ENCODE results near the gene TRPM7.

DNA sequence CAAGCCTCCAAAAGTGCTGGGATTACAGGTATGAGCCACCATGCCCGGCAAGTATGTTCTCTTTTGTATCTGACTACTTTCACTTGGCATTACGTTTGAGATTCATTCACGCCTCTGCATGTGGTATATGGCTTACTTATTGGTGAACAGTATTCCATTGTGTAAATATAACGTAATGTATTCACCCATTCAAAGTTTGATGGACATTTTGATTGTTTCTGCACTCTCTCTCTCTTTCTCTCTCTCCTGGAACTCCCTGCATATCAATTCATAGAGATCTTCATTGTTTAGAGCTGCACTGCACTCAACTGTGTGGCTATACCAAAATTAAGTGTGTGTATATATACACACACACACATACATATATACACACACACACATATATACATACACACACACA, 48.6 kb upstream of the TRPM7 start:
- TF ChIP-seq POLR2A (IDR thresholded peaks at IDR 0.05) = no peak
- TF ChIP-seq, protein P1, sequence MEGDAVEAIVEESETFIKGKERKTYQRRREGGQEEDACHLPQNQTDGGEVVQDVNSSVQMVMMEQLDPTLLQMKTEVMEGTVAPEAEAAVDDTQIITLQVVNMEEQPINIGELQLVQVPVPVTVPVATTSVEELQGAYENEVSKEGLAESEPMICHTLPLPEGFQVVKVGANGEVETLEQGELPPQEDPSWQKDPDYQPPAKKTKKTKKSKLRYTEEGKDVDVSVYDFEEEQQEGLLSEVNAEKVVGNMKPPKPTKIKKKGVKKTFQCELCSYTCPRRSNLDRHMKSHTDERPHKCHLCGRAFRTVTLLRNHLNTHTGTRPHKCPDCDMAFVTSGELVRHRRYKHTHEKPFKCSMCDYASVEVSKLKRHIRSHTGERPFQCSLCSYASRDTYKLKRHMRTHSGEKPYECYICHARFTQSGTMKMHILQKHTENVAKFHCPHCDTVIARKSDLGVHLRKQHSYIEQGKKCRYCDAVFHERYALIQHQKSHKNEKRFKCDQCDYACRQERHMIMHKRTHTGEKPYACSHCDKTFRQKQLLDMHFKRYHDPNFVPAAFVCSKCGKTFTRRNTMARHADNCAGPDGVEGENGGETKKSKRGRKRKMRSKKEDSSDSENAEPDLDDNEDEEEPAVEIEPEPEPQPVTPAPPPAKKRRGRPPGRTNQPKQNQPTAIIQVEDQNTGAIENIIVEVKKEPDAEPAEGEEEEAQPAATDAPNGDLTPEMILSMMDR (IDR thresholded peaks at IDR 0.05) = no peak
